RWPE1 (cell line): ENCODE measurements around the gene PTRH1.
A peak's percentile ranks its signal among the peaks of the same experiment; 100 is the strongest.

Experiments used
- CTCF ChIA-PET: fragments of 350-600 bp; sonication (Branson Sonifier 250); formaldehyde crosslinking; extraction: SDS; loops from one replicate; lab custom pipeline; 2021; lab: Yijun Ruan, JAX
- POLR2A ChIA-PET: fragments of 400-600 bp; formaldehyde crosslinking; extraction: SDS; loops from one replicate; lab custom pipeline; 2020; ENCODE audit warnings: antibody characterized with exemption; ENCODE audit not compliant: low non-redundant PET; lab: Yijun Ruan, JAX
- DNase-seq: peaks from one replicate; pipeline ENCODE4 v3.0.0; 2012; ENCODE audit warnings: low spot score
- H3K27ac ChIP-seq: fragments of 450-650 bp; 2 replicates; pipeline ENCODE4 v1.5.1; 2017
- TF ChIP-seq, protein P1 (sequence below): fragments of 450-650 bp; conservative IDR thresholded peaks from 2 replicates; pipeline ENCODE4 v1.5.1; 2017; ENCODE audit warnings: low read depth, mild to moderate bottlenecking

The PTRH1 gene

DNA sequence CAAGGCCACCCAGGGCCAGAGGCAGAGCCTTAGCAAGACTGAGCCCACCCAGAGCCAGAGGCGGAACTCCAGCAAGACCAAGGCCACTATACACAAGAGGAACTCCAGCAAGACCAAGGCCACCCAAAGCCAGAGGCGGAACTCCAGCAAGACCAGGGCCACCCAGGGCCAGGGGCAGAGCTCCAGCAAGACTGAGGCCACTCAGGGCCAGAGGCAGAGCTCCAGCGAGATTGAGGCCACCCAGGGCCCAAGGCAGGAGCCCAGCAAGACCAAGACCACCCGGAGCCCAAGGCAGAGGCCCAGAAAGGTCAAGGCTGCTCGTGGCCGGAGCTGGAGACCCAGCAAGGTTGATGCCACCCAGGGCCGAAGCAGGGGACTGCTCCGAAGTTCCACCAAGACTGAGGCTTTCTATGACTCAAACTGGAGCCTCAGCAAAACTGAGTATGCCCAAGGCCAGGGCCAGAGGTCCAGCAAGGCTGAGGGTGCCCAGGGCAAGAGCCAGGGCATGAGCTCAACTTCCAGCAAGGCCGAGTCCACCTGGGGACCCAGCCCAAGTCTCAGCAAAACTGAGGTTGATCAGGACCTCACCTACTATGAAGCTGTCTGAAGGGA is 15.4 kb upstream of the PTRH1 start:
- peak overlapping the region; percentile 89 for H3K27ac ChIP-seq

GRCh38 chr9:127730262-127730661 is 14.8 kb upstream of the PTRH1 start:
- ChIA-PET POLR2A (no interaction called here), CTCF (interaction anchor here (0.8 to 1.5 kb wide), 2 partner anchors 140 to 141 kb away, joined by 3 to 5 read pairs; no protein-coding TSS in a partner anchor)
- peak overlapping the region; percentile 89 for H3K27ac ChIP-seq
- no peak for DNase-seq
- TF ChIP-seq, protein P1, sequence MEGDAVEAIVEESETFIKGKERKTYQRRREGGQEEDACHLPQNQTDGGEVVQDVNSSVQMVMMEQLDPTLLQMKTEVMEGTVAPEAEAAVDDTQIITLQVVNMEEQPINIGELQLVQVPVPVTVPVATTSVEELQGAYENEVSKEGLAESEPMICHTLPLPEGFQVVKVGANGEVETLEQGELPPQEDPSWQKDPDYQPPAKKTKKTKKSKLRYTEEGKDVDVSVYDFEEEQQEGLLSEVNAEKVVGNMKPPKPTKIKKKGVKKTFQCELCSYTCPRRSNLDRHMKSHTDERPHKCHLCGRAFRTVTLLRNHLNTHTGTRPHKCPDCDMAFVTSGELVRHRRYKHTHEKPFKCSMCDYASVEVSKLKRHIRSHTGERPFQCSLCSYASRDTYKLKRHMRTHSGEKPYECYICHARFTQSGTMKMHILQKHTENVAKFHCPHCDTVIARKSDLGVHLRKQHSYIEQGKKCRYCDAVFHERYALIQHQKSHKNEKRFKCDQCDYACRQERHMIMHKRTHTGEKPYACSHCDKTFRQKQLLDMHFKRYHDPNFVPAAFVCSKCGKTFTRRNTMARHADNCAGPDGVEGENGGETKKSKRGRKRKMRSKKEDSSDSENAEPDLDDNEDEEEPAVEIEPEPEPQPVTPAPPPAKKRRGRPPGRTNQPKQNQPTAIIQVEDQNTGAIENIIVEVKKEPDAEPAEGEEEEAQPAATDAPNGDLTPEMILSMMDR, result no peak

More for the DNA sequence above, 15.4 kb upstream of the PTRH1 start:
- ChIA-PET CTCF (interaction anchor here (0.8 to 1.5 kb wide), 3 partner anchors 141 to 190 kb away, joined by 3 to 5 read pairs (median 4); no protein-coding TSS in a partner anchor), POLR2A (interaction anchor here (0.7 kb wide), 1 partner anchor 16 kb away, joined by 4 read pairs; no protein-coding TSS in a partner anchor)
- DNase-seq, result no peak
- TF ChIP-seq, protein P1, result no peak

GRCh38 chr9:127729522-127730256 is 14.2 kb upstream of the PTRH1 start:
- ChIA-PET CTCF (interaction anchor here (0.6 to 1.5 kb wide), 4 partner anchors 30 to 140 kb away, joined by 3 to 6 read pairs (median 4); no protein-coding TSS in a partner anchor), POLR2A (no interaction called here)
- peak overlapping the region; percentile 89 for H3K27ac ChIP-seq
- TF ChIP-seq, protein P1, result no peak
- no peak for DNase-seq

DNA sequence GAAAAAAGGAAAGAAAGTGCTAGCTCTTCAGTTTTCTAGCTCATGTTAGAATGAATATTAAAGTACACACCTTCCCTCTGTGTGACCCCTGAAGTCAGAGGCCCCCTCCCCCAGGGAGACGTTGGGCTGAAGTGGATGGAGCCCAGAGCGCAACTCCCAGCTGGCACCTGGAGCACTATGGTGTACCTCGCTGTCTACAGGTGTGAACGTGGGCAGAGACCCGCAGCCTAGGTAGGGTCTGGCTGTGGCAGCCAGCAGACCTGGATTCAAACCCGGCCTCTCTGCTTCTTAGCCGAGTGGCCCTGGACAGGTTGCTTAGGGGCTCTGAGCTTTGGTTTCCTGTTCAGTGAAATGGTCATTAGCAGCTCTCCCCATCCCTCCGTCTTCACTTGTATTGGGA is 13.3 kb upstream of the PTRH1 start:
- ChIA-PET POLR2A (interaction anchor here (0.6 kb wide), 1 partner anchor 129 kb away, joined by 3 read pairs; no protein-coding TSS in a partner anchor), CTCF (interaction anchor here (0.5 to 1.3 kb wide), 2 partner anchors 139 to 150 kb away, joined by 3 to 6 read pairs; no protein-coding TSS in a partner anchor)
- TF ChIP-seq, protein P1, result no peak
- peak overlapping the region; percentile 89; the same call in 1 of the 2 replicates for H3K27ac ChIP-seq
- DNase-seq, result no peak

- H3K27ac ChIP-seq, result no peak overlapping the region; the same call in 1 of the 2 replicates
- no peak for DNase-seq
- ChIA-PET POLR2A (no interaction called here), CTCF (no interaction called here)
- TF ChIP-seq, protein P1, result no peak
These were observed 11.4 kb upstream of the PTRH1 start for GRCh38 chr9:127726871-127727270.

GRCh38 chr9:127724012-127724411 is 8.5 kb upstream of the PTRH1 start:
- ChIA-PET POLR2A (interaction anchor here (0.6 kb wide), 1 partner anchor 27 kb away, joined by 5 read pairs; no protein-coding TSS in a partner anchor), CTCF (interaction anchor here (0.6 to 5.6 kb wide), 3 partner anchors 10 to 543 kb away, joined by 3 to 30 read pairs (median 3); partner anchors contain the start of gene TOR2A)
- no peak for DNase-seq
- TF ChIP-seq, protein P1, result no peak
- peak overlapping the region; percentile 95 for H3K27ac ChIP-seq
